K562 (cell line): ENCODE results near the gene ALCAM. TPM values are rescaled to one million over a fixed set of nuclear protein-coding genes. Genes with fewer than 3 reads are reported as not detected.

Experiments
- ATAC-seq: fragments of 200-7000 bp; cut with Tn5 transposase; 3 replicates; pipeline ENCODE4 v1.9.1; 2020; ENCODE audit warnings: moderate library complexity
- BruUV-seq: library from RNA; stranded (reverse); fragments of 400-500 nt; replicated peaks from 2 replicates; lab custom pipeline; 2021; lab: Mats Ljungman, UMichigan
- CTCF ChIA-PET: fragments of 300-600 bp; formaldehyde crosslinking; extraction: SDS; loops from one replicate; lab custom pipeline; 2021; ENCODE audit warnings: low intra/inter-chr PET ratio; lab: Yijun Ruan, JAX
- POLR2A ChIA-PET: fragments of 300-600, 350-650 bp; sonication (Branson Sonifier 250); formaldehyde crosslinking; extraction: SDS; loops from one replicate; lab custom pipeline; 2021; ENCODE audit warnings: antibody characterized with exemption, inconsistent platforms; lab: Yijun Ruan, JAX
- DNase-seq, 4 experiments: peaks; one replicate each; pipeline versions ENCODE4 v3.0.0 to v3.0.0-alpha.2; 2011 to 2018; ENCODE audit warnings: low spot score in 3 of 4, mixed read lengths in 3 of 4; ENCODE audit errors: extremely low read depth in 1 of 4
- FAIRE-seq: peaks from 2 replicates; lab custom pipeline; 2011; peaks lifted over from hg19 to GRCh38; lab: Jason Lieb, UNC
- H2AFZ ChIP-seq: 2 replicates; pipeline ENCODE4 v1.6.0; 2011; ENCODE audit warnings: low read depth, low read length, control low read depth, inconsistent platforms
- H3K27ac ChIP-seq: fragments of 200-600 bp; 3 replicates; pipeline ENCODE4 v1.8.0; 2011; ENCODE audit warnings: low read depth, mild to moderate bottlenecking, control low read depth, inconsistent platforms, low read length, moderate library complexity, mixed read lengths; ENCODE audit errors: extremely low read depth
- H3K27me3 ChIP-seq, 2 experiments: fragments of 300-600 bp in 1 of 2; 2 replicates in 1 of 2; 3 replicates in 1 of 2; pipeline versions ENCODE4 v1.6.0 to v1.8.0; 2011; ENCODE audit warnings: inconsistent platforms in 2 of 2, low read length in 2 of 2, mild to moderate bottlenecking in 1 of 2, mixed read lengths in 1 of 2, moderate library complexity in 1 of 2; ENCODE audit not compliant: control insufficient read depth in 2 of 2, insufficient read depth in 2 of 2
- H3K36me3 ChIP-seq: fragments of 300-600 bp; 3 replicates; pipeline ENCODE4 v1.8.0; 2011; ENCODE audit warnings: mild to moderate bottlenecking, low read length, inconsistent platforms; ENCODE audit not compliant: control insufficient read depth, insufficient read depth
- H3K4me1 ChIP-seq, 2 experiments: fragments of 200-600 bp in 1 of 2; replicated peaks in 1 of 2; 2 replicates in 1 of 2; 3 replicates in 1 of 2; pipeline versions ENCODE4 v1.5.1 to v1.8.0; 2011; ENCODE audit warnings: inconsistent platforms in 2 of 2, low read length in 2 of 2, mild to moderate bottlenecking in 1 of 2, mixed read lengths in 1 of 2, moderate library complexity in 1 of 2; ENCODE audit not compliant: control insufficient read depth in 2 of 2, insufficient read depth in 2 of 2
- H3K4me2 ChIP-seq: 2 replicates; pipeline ENCODE4 v1.6.1; 2011; ENCODE audit warnings: low read length, control low read depth, inconsistent platforms, mixed read lengths; ENCODE audit not compliant: insufficient read depth
- H3K4me3 ChIP-seq: fragments of 200-600 bp; sonication (generic), shearing (Covaris generic); 2 replicates; pipeline ENCODE4 v1.5.1; 2016; ENCODE audit warnings: control low read depth, inconsistent platforms
- H3K79me2 ChIP-seq: fragments of 200-600 bp; 3 replicates; pipeline ENCODE4 v1.8.0; 2011; ENCODE audit warnings: low read length, inconsistent platforms; ENCODE audit not compliant: control insufficient read depth, insufficient read depth
- H3K9ac ChIP-seq, 2 experiments: 2 replicates each; pipeline versions ENCODE4 v1.6.0 to v1.6.1; 2011; ENCODE audit warnings: low read depth in 2 of 2, low read length in 2 of 2, control low read depth in 1 of 2, inconsistent platforms in 1 of 2, mild to moderate bottlenecking in 1 of 2, mixed read lengths in 1 of 2; ENCODE audit not compliant: insufficient read depth in 1 of 2
- H3K9me1 ChIP-seq: one replicate; pipeline ENCODE4 v1.6.0; 2011; ENCODE audit warnings: inconsistent platforms, mild to moderate bottlenecking, low read length, moderate library complexity; ENCODE audit not compliant: control insufficient read depth, insufficient read depth
- H3K9me3 ChIP-seq: replicated peaks from 2 replicates; pipeline ENCODE4 v1.5.1; 2011; ENCODE audit warnings: low read depth, low read length, inconsistent platforms; ENCODE audit not compliant: control insufficient read depth, insufficient read depth
- H4K20me1 ChIP-seq: replicated peaks from 2 replicates; pipeline ENCODE4 v1.6.1; 2011; ENCODE audit warnings: low read length, inconsistent platforms, mixed read lengths; ENCODE audit not compliant: control insufficient read depth, insufficient read depth
- BCOR ChIP-seq: fragments of 450-650 bp; IDR thresholded peaks from 2 replicates; pipeline ENCODE4 v1.6.1; 2016
- BRCA1 ChIP-seq, 2 experiments: fragments of 450-650 bp in 1 of 2; sonication (generic) in 1 of 2; formaldehyde crosslinking in 1 of 2; IDR thresholded peaks; 2 replicates each; pipeline versions ENCODE4 v1.5.0 to v1.6.1; 2017 to 2020; ENCODE audit warnings: mild to moderate bottlenecking in 1 of 2, missing genetic modification reagents in 1 of 2
- CEBPG ChIP-seq, 3 experiments: fragments of 200-800 bp in 1 of 3; sonication (Bioruptor generic) in 1 of 3; sonication (generic) in 1 of 3; formaldehyde crosslinking in 1 of 3; IDR thresholded peaks in 2 of 3; conservative IDR thresholded peaks in 1 of 3; 2 replicates each; pipeline versions ENCODE4 v1.6.1 to v1.8.0; 2016 to 2022; ENCODE audit warnings: missing compliant biosample characterization in 2 of 3, missing genetic modification characterization in 2 of 3, mild to moderate bottlenecking in 1 of 3, missing genetic modification reagents in 1 of 3
- KAT8 ChIP-seq: fragments of 450-650 bp; IDR thresholded peaks from 2 replicates; pipeline ENCODE4 v1.6.1; 2016; ENCODE audit warnings: low read depth, mild to moderate bottlenecking
- MCM2 ChIP-seq: fragments of 450-650 bp; IDR thresholded peaks from 2 replicates; pipeline ENCODE4 v1.6.1; 2017; ENCODE audit warnings: low read depth, mild to moderate bottlenecking
- TARDBP ChIP-seq: fragments of 450-650 bp; IDR thresholded peaks from 2 replicates; pipeline ENCODE4 v1.6.1; 2016
- ZNF12 ChIP-seq: sonication (generic); formaldehyde crosslinking; IDR thresholded peaks from 2 replicates; pipeline ENCODE4 v1.4.0; 2020; ENCODE audit warnings: mild to moderate bottlenecking, missing genetic modification reagents
- ZNF431 ChIP-seq: sonication (generic); formaldehyde crosslinking; IDR thresholded peaks from 2 replicates; pipeline ENCODE4 v1.8.0; 2022; ENCODE audit warnings: mild to moderate bottlenecking, missing genetic modification reagents
- ZNF507 ChIP-seq: conservative IDR thresholded peaks from 2 replicates; pipeline ENCODE4 v1.6.1; 2017; ENCODE audit warnings: missing genetic modification characterization, missing compliant biosample characterization
- WGBS: fragments of 100-300 bp; shearing (Covaris generic); methylation state at CpG from one replicate; pipeline ENCODE4 v1.1.6; 2016; ENCODE audit warnings: low coverage, mixed read lengths; ENCODE audit not compliant: insufficient coverage; ENCODE audit errors: missing lambda C conversion rate; 5-methylcytosine and 5-hydroxymethylcytosine counted together
- in situ Hi-C: fragments of 300-500 bp; cut with MboI; formaldehyde crosslinking; loops from 4 replicates; pipeline ENCODE4 v1.15.0; 2018; ENCODE audit warnings: inconsistent platforms, mixed read lengths
- intact Hi-C: fragments of 100-400 bp; cut with micrococcal nuclease; formaldehyde crosslinking; loops from 2 replicates; pipeline ENCODE4 v1.14.2; 2022
- polyA plus RNA-seq, 8 experiments: library from polyadenylated mRNA; depleted of rRNA in 4 of 8; stranded (reverse) in 5 of 8; unstranded in 3 of 8; fragments of >200 nt; fragmentation: Nextera tagmentation in 2 of 8; fragmentation: Illumina TruSeq in 1 of 8; extraction: Ambion mirVana in 2 of 8; extraction: Trizol in 1 of 8; gene quantifications; 2 replicates each; pipeline versions ENCODE4 v1.2.1 to v1.2.3, GENCODE V29; 2011 to 2014; ENCODE audit warnings: inconsistent platforms in 1 of 8, missing spikeins in 1 of 8
- total RNA-seq, 7 experiments: library from RNA; depleted of rRNA in 6 of 7; stranded (reverse); fragments of >200 nt in 6 of 7; fragmentation: Illumina TruSeq in 2 of 7; extraction: Trizol in 2 of 7; gene quantifications; 2 replicates each; pipeline versions ENCODE4 v1.2.1 to v1.2.3, GENCODE V29; 2011 to 2021; ENCODE audit warnings: low replicate concordance in 1 of 7
- TF ChIP-seq, protein P1 (sequence below): sonication (generic); IDR thresholded peaks from 2 replicates; pipeline ENCODE4 v1.6.1; 2016
- TF ChIP-seq, protein P2 (sequence below): fragments of 450-650 bp; IDR thresholded peaks from 2 replicates; pipeline ENCODE4 v1.6.1; 2014; ENCODE audit warnings: low read depth, mild to moderate bottlenecking, moderate library complexity, borderline replicate concordance
- TF ChIP-seq, protein P3 (sequence below), 2 experiments: IDR thresholded peaks; 2 replicates each; pipeline ENCODE4 v1.6.1; 2012; ENCODE audit warnings: improper control_type of control experiment in 2 of 2, low read depth in 2 of 2, low read length in 2 of 2, borderline replicate concordance in 1 of 2

Gene ALCAM
- total and polyA plus RNA-seq, 9 of the 15 experiments (the other 6 are each of a cell fraction or from before 2014, with no cell fraction given), result 0.03 to 0.98 (median 0.14) TPM; not detected in 1

DNA sequence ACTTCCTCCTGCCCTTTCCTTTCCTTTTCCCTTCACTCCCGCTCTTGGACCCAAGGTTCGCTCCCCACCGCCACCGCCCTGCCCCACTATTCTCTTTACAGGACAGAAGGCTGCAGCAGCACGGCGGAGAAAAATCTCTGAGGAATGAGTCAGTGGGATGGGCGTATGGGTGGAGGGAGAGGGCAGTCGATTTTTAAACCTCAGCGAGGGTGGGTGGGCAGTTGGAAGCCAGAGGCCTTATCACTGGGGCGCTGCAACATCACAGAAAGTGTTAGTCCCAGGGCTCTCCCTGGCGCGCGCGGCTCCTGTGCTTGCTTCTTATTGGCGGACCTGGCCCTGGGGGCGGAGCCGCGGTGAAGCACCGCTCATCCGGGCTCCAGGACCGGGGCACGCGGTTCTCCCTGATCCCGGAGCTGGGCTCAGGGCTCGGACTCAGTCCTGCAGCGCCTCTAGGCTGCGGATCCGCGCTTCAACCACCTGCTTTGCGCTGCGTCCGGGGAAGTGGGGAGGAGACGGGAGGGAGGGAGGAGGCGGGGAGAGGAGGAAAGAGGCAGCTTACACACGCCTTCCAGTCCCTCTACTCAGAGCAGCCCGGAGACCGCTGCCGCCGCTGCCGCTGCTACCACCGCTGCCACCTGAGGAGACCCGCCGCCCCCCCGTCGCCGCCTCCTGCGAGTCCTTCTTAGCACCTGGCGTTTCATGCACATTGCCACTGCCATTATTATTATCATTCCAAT lies at the start of gene ALCAM (continued):
- TF ChIP-seq KAT8, result no peak
- TF ChIP-seq, protein P1, sequence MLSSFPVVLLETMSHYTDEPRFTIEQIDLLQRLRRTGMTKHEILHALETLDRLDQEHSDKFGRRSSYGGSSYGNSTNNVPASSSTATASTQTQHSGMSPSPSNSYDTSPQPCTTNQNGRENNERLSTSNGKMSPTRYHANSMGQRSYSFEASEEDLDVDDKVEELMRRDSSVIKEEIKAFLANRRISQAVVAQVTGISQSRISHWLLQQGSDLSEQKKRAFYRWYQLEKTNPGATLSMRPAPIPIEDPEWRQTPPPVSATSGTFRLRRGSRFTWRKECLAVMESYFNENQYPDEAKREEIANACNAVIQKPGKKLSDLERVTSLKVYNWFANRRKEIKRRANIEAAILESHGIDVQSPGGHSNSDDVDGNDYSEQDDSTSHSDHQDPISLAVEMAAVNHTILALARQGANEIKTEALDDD, result no peak

DNA sequence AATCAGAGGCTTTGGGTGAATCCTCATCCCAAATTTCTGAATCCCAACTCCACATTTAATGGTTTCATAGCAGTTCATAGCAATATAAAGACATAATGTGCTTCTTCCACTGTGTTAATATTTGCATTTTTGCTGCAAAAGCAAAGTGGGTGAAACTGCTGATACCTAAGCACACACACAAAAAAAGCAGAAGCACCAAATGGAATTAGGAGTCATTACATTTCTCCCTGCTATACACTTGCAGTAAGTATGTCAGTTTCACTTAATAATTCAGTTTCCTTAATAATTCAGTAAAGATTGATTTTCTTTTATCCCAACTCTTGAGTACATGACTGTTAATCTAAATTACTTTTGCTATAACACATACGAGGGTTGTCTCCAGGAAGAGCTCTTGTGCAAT lies 48.9 kb upstream of the ALCAM start:
- H3K27ac ChIP-seq, result no peak overlapping the region
- H3K36me3 ChIP-seq, result no peaks in the 10 kb centered on the region
- in situ Hi-C loops, result no loop called here
- POLR2A ChIA-PET, result no interaction called here
- H4K20me1 ChIP-seq, result no peaks in the 10 kb centered on the region
- no TSS peak for BruUV-seq
- TF ChIP-seq, protein P2, sequence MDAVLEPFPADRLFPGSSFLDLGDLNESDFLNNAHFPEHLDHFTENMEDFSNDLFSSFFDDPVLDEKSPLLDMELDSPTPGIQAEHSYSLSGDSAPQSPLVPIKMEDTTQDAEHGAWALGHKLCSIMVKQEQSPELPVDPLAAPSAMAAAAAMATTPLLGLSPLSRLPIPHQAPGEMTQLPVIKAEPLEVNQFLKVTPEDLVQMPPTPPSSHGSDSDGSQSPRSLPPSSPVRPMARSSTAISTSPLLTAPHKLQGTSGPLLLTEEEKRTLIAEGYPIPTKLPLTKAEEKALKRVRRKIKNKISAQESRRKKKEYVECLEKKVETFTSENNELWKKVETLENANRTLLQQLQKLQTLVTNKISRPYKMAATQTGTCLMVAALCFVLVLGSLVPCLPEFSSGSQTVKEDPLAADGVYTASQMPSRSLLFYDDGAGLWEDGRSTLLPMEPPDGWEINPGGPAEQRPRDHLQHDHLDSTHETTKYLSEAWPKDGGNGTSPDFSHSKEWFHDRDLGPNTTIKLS, result no peak
- TF ChIP-seq ZNF507 (tag) (no peak), CEBPG (CRISPR knock-in tag; IDR thresholded peaks at IDR 0.05) (no peak), CEBPG (tag; conservative IDR thresholded peaks at IDR 0.05 in 1 of 2, IDR thresholded peaks at IDR 0.05 in 1 of 2) (no peak), ZNF12 (CRISPR knock-in tag) (no peak), TARDBP (no peak), BRCA1 (IDR thresholded peaks at IDR 0.05) (no peak), BRCA1 (CRISPR knock-in tag; IDR thresholded peaks at IDR 0.05) (no peak), BCOR (no peak), MCM2 (no peak), ZNF431 (CRISPR knock-in tag) (no peak)
- TF ChIP-seq, protein P3, sequence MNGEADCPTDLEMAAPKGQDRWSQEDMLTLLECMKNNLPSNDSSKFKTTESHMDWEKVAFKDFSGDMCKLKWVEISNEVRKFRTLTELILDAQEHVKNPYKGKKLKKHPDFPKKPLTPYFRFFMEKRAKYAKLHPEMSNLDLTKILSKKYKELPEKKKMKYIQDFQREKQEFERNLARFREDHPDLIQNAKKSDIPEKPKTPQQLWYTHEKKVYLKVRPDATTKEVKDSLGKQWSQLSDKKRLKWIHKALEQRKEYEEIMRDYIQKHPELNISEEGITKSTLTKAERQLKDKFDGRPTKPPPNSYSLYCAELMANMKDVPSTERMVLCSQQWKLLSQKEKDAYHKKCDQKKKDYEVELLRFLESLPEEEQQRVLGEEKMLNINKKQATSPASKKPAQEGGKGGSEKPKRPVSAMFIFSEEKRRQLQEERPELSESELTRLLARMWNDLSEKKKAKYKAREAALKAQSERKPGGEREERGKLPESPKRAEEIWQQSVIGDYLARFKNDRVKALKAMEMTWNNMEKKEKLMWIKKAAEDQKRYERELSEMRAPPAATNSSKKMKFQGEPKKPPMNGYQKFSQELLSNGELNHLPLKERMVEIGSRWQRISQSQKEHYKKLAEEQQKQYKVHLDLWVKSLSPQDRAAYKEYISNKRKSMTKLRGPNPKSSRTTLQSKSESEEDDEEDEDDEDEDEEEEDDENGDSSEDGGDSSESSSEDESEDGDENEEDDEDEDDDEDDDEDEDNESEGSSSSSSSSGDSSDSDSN (IDR thresholded peaks at IDR 0.05; ENCODE audit: borderline replicate concordance in 1 of 2, low read depth in 2 of 2, low read length in 2 of 2), result no peak
- H3K9me3 ChIP-seq, result no peaks in the 10 kb centered on the region
- intact Hi-C loops, result no loop called here
- H3K27me3 ChIP-seq, result no peaks in the 10 kb centered on the region
- FAIRE-seq (no peak), ATAC-seq (no peak), DNase-seq (no peak)
- no peak overlapping the region for H3K9ac ChIP-seq
- no peak overlapping the region for H3K4me3 ChIP-seq
- no peak overlapping the region for H2AFZ ChIP-seq
- 0% methylated on average over 1 of the region's 1 CpG for WGBS
- no peak overlapping the region for H3K4me2 ChIP-seq
- CTCF ChIA-PET, result no interaction called here
- no peaks in the 10 kb centered on the region for H3K4me1 ChIP-seq
- H3K79me2 ChIP-seq, result no peaks in the 10 kb centered on the region
- H3K9me1 ChIP-seq, result no peaks in the 10 kb centered on the region
